NCI-H748 treated with DMSO at 0.1 percent for 48 hours (cell line): Measurements from ENCODE around the gene ITGA2B.
"Not testable (repeated sequence)": the region's sequence is repeated elsewhere in the genome, so short reads cannot be mapped to it uniquely, and the experiment has no call there.

Experiments
- DNase-seq: peaks from one replicate; lab custom pipeline; 2025; lab: John Stamatoyannopoulos, UW

Gene ITGA2B

DNA sequence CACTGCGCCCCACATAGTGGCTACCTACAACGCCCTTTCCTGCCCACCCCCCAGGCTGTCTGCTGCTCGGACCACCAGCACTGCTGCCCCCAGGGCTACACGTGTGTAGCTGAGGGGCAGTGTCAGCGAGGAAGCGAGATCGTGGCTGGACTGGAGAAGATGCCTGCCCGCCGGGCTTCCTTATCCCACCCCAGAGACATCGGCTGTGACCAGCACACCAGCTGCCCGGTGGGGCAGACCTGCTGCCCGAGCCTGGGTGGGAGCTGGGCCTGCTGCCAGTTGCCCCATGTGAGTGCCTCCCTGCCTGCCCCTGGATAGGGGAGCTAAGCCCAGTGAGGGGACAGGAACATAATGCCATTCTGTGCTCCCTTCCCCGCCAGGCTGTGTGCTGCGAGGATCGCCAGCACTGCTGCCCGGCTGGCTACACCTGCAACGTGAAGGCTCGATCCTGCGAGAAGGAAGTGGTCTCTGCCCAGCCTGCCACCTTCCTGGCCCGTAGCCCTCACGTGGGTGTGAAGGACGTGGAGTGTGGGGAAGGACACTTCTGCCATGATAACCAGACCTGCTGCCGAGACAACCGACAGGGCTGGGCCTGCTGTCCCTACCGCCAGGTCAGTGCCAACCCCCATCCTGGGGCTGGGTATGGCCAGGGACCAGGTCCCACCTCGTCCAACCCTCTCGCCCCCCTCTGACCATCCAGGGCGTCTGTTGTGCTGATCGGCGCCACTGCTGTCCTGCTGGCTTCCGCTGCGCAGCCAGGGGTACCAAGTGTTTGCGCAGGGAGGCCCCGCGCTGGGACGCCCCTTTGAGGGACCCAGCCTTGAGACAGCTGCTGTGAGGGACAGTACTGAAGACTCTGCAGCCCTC lies 37.3 kb downstream of the ITGA2B start:
- no peak for DNase-seq

DNA sequence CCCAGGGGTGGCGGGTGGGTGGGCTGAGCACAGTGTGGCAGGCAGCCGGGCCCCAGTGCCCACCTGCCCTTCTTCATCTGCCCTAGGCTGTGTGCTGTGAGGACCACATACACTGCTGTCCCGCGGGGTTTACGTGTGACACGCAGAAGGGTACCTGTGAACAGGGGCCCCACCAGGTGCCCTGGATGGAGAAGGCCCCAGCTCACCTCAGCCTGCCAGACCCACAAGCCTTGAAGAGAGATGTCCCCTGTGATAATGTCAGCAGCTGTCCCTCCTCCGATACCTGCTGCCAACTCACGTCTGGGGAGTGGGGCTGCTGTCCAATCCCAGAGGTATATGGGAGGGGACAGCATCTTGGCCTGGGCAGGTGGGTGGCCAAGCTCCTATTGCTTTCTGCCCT lies 38.0 kb downstream of the ITGA2B start:
- DNase-seq: no peak

DNA sequence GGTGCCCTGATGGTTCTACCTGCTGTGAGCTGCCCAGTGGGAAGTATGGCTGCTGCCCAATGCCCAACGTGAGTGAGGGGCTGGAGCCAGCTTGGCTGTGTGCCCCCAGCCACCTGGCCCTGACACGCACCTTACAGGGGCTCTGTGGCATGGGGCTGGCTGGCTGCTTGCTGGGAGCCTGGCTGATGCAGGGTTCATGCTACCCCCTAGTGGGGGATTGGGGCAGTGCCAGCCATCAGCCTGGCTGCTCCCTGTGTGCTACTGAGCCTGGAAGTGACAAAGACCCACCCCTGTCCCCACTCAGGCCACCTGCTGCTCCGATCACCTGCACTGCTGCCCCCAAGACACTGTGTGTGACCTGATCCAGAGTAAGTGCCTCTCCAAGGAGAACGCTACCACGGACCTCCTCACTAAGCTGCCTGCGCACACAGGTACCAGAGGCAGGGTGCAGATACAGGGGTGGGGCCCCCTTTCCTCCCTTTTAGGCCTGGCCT lies 38.7 kb downstream of the ITGA2B start:
- DNase-seq: peak; percentile 27

DNA sequence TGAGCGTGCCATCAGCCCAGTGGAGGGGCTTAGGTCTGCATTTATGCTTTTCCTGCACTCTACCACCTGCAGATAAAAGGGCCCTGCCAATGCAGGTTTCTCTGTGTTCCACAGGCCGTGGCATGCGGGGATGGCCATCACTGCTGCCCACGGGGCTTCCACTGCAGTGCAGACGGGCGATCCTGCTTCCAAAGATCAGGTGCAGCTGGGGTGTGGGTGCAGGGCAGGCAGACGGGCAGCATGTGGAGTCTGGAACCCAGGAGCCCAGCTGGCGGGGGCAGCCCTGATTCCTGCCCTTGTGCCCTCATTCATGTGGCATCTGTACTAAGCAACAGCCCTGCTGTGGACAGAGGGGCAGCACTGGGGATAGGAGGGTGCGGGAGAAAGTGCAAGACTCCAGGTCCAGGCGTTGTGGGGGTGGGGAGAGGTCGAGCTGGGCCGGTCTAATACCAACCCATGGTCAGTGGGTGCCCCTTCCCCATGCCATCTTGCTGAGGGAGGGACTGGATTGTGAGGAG lies 39.8 kb downstream of the ITGA2B start:
- DNase-seq: no peak

DNA sequence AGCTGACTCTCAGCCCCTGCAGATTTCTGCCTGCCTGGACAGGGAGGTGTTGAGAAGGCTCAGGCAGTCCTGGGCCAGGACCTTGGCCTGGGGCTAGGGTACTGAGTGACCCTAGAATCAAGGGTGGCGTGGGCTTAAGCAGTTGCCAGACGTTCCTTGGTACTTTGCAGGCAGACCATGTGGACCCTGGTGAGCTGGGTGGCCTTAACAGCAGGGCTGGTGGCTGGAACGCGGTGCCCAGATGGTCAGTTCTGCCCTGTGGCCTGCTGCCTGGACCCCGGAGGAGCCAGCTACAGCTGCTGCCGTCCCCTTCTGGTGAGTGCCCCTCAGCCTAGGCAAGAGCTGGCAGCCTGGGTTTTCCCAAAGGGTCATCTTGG lies 40.5 kb downstream of the ITGA2B start:
- DNase-seq: no peak

DNA sequence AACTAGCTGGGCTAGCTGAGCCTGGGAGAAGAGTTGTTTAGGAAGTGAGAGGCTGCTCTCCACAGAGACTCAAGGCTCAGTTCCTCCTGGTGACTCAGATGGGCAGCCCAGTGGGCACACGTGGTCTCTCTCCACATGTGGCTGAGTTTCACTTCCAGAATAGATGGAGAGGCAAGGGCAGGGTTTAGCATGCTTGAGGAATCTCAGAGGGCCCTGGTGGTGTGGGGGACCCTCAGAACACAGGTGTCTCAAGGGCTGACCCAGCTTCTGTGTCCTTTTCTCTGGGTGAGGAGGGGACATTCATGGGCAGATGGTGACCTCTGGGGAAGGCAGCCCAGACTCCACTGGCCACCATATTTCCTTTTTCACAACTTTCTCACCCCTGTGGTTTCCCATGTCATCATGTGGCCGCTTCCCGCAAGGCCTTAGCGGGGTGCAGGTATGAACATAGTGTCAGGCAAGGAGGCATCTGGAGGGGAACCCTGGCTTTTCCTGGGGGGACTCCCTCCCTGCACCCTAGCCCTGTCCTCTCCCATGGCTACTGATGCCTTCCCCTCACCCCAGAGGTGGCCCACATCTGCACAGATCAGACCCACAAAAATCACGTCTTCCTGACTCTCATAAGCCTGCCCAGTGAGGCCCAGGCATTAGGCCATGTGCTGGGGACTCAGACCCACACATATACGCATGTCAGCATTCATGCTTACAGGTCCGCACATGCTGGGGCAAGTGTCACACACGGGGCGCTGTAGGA lies 41.0 kb downstream of the ITGA2B start:
- no peak for DNase-seq

DNA sequence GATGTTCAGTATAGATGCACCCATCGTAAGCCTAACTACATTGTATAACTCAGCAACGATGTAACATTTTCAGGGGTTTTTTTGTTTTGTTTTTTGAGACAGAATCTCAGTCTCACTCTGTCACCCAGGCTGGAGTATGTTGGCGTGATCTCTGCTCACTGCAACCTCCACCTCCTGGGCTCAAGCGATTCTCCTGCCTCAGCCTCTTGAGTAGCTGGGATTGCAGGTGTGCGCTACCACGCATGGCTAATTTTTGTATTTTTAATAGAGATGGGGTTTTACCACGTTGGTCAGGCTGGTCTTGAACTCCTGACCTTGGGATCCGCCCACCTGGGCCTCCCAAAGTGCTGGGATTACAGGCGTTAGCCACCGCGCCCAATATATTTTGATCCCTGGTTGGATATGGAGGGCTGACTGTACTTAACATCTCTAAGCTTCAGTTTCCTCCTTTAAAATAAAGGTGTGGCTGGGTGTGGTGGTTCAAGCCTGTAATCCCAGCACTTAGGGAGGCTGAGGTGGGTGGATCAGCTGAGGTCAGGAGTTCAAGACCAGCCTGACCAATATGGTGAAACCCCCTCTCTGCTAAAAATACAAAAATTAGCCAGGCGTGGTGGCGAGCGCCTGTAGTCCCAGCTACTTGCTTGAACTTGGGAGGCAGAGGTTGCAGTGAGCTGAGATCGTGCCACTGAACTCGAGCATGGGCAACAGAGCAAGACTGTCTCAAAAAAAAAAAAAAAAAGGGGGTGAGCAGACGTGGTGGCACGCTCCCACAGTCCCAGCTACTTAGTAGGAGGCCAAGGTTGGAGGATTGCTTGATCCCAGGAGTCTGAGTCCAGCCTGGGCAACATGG lies 42.0 kb downstream of the ITGA2B start:
- not testable (repeated sequence) for DNase-seq

DNA sequence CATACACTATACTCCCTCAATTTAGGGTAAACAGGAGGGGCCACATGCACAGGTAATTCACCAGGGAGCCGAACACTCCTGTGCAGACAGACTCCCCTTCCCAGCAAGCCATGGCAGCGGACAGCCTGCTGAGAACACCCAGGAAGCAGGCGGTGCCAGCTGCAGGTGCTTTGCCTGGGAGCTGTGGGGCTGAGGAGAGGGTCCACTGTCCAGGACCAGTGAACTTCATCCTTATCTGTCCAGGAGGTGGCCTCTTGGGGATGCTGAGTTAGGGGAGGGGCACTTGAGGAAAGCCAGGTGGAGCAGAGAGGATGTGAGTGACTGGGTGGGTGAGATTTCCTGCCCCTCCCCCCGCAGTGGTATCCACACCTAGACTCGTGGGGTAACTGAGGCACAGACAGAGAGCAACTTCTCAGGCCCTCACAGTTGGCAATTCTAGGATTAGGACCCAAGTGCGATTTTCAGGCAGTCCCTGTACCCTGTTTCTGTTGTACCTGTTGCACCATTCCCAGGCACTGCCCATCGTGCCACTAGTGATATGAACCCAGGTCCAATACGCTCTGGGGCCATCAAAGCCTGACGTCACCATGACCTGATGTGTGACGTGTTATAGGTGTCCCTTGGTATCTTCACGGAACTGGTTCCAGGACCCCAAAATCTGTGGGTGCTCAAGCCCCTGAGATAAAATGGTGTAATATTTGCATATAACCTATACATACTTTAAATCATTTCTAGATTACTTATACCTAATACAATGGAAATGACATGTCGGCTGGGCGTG lies 43.2 kb downstream of the ITGA2B start:
- no peak for DNase-seq

DNA sequence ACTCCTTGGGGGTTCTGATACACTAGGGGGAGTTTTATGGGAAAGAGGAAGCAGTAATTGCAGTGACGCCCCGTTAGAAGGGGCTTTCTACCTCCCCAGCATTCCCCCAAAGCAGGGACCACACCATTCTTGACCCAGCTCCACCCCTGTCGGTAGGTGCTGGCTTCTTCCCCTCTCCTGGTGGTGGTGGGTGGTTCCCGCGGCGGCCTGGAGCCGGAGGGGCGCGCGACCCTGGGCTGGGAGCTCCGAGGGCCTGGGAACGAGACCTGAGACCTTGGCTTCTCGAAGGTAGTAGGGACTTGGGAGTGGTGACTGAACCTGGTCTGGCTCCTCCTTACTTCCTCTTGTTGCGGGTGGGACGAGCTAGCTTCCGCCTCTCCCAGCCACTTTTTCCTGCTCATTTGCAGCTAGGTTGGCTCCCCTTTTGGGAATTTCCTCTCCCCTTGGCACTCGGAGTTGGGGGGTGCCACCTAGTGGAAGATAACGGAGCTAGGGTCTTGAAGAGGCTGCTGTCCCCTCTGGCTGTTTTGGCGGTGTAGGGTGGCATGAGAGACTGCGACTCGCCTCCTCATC lies 43.9 kb downstream of the ITGA2B start:
- peak; percentile 67 for DNase-seq

DNA sequence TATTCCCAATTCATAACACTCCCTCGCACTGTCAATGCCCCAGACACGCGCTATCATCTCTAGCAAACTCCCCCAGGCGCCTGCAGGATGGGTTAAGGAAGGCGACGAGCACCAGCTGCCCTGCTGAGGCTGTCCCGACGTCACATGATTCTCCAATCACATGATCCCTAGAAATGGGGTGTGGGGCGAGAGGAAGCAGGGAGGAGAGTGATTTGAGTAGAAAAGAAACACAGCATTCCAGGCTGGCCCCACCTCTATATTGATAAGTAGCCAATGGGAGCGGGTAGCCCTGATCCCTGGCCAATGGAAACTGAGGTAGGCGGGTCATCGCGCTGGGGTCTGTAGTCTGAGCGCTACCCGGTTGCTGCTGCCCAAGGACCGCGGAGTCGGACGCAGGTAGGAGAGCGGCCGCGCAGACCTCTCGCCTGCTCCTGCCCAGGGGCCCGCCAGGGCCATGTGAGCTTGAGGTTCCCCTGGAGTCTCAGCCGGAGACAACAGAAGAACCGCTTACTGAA lies 44.5 kb downstream of the ITGA2B start, which contains the start of gene GRN:
Gene GRN (plus strand): TSS at position 364 of the 515 bp plus-strand sequence. CDS start 3,863 bp downstream, outside the sequence.
- DNase-seq: peak; percentile 99

DNA sequence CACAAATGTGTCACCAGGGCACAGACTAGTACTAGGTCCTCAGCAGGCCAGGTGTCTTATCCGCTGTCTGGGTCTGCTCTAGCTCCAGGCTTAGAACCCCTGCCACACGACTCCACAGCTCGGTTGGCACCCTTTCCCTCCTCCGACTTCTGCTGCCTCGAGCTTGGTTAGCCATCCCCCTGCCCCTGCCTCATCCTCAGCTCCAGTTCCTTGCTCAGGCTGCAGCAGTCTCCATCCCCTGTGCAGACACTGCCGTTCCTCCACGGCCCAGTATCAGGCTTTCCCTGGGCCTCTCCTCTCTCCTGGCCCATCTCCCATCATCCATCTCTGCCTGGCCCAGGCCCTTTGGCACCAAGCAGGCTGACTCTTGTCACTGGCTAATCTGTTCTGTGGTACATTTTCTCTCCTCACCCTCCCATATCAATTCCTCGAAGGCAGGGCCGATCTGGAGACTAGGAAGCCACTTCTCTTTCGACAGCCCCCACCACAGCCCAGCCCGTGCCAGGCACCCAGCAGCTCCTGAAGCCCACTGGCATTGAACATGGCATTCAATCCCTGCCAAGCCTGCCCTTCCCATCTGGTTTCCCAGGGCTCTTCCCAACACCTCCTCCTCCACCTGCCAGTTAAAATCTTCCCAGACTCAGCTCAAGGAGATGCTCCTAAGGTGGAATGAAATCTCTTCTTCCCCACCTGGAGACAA lies 45.8 kb downstream of the ITGA2B start:
- DNase-seq: no peak

DNA sequence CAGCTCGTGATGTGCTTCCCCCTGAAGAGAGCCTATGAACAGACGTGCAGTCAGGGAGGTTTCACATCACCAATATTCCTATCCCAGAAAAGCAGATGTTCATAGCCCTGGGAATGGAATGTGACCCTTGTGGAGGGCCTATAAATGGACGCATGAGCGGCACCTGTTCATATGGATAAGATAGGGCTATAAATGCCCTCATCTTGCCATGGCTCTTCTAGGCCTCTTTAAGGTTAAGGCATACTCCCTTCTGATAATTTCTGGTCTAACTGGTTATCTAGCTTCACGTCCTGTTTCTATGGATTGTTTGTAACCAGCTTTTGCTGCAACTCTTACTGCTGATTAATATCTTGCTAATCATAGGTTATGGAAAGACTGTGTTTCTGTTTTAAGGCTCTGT lies 48.9 kb downstream of the ITGA2B start:
- DNase-seq: not testable (repeated sequence)

DNA sequence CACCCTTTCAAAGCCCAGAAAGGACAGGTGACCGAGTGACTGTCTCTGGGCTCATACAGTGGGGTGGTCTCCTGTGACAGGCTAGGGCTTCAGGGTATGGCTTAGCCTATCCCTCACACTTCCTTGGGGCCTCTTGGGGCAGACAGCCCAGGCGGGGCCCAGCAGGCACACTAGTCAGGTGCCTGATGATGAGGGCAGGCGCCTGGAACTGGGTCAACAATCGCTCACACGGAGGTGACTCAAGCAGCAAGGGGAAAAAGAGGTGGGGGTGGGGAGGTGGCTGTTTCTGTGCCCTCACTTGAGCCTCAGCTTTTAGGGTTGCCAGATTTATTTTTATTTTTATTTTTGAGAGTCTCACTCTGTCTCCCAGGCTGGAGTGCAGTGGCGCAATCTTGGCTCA lies 50.7 kb downstream of the ITGA2B start:
- no peak for DNase-seq

DNA sequence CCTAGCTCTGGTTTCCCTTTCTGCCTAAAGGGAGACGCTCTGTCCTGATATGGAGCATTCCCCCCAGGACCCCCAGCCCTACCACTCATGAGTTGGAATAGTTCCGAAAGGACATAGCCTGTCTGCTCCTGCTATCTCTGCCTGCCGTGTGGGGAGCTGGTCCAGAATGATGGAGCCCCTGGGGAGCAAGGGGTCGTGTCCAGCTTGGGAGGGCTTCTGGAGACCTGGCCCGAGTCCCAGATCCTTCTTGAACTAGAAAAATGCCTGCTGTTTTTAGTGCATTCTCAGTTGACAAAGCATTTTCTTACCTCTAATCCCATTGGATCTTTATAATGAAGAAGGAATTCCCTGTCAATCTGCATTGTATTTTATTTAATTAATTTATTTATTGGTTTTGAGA lies 53.5 kb downstream of the ITGA2B start:
- DNase-seq: no peak

DNA sequence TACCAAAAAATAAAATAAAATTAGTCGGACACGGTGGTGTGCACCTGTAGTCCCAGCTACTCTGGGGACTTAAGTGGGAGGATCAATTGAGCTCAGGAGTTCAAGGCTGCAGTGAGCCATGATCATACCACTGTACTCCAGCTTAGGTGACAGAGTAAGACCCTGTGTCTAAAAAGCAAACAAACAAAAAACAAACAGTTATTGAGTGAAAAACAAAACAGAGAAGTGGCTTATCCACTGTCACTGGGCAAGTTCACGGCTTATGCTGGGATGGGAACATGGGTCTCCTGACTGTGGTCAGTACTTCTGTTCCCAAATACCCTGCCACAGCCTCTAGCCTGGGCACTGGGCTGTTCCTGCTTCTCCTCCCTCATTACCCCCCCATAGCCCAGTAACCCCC lies 53.9 kb downstream of the ITGA2B start:
- no peak for DNase-seq

DNA sequence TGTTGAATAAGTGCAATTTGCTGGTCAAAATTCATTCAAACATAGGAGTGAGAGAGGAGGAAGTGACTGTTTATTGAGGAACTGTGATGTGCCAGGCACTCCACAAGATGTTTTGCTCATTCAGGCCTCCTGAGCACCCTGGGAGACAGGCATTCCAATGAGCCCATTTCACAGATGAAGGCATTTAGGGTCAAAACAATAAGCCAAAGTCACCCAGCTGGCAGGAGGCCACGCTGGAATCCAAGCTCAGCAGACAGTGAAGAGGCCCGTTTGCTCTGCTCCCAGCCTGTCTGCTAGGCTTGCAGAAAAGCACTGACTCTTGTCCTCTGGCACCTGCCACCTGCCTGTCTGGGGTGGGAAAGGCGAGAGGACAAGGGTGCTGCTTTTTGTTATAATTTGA lies 54.7 kb downstream of the ITGA2B start:
- DNase-seq: no peak

DNA sequence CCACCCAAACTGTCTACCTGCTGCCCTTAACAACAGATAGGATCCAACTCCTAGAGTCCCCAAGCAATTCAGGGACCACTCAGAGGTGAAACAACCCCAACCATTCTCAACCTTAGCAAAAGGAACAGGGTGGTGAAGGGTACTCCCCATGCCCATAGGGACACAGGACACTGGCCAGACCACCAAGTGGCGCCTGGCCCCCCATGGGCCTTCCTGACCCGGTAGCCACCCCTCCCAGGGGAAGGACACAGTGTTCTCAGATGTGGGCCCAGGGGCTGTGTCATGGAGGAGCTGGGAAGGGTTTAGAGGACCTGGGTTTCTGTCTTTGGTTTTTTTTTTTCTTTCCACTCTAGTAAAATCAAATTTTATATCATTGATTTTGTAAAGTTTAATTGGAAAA lies 55.1 kb downstream of the ITGA2B start:
- DNase-seq: no peak

DNA sequence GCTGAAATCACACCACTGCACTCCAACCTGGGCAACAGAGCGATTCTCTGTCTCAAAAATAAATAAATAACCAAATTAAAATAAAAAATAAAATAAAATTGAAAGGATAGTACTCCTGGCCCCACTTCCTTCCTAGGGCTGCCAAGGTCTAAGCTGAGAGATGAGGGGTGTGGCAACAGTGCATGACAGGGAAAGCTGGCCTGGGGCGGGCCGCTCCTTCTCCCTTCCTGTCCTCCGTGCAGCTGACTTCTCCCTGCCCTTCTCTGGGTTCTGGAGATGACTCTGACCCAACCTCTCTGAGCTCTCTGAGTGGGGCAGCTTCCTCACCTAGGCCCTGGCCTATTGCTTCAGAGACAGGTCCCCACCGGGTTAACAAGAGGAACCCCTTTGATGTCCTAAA lies 56.1 kb downstream of the ITGA2B start:
- DNase-seq: no peak

DNA sequence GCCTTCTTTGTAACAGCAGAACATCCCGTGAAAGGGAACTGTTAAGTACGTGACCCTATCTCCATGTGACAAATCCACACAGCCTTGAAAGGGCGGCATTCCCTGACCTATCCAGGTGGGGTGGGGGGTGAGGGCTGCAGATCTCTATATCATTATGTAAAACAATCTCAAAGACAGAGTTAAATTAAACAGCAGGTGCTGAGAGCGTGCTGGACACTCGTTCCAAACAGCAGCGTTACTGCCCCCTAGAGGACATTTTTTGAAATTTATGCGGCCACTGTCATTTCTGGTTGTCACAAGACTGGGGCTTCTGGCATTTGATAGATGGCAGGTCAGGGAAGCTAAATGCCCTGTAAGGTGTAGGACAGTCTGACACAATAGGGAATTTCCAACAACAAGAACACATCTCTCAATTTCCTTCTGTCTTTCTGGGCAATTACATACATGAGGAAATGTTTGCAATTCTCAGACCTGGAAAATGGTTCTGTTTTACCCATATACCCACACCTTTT lies 58.1 kb downstream of the ITGA2B start:
- peak; percentile 77 for DNase-seq

DNA sequence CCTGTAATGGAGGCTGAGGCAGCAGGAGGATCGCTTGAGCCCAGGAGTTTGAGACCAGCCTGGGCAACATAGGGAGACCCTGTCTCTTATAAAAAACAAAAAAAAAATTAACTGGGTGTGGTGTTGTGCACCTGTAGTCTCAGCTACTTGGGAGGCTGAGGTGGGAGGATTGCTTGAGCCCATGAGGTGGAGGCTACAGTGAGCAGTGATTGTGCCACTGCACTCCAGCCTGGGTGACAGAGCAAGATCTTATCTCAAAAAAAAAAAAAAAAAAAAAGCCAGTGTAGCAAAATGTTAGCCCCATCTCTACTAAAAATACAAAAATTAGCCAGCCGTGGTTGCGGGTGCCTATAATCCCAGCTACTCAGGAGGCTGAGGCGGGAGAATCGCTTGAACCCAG lies 59.2 kb downstream of the ITGA2B start:
- DNase-seq: not testable (repeated sequence)
